ENCODE results near the gene ARNT2. TPM values are rescaled to one million over a fixed set of nuclear protein-coding genes. Genes with fewer than 3 reads are reported as not detected.

The ARNT2 gene
- total RNA-seq, 4 donors from 2014 or later: 1.8 to 5.1 (median 3.6) TPM

GRCh38 chr15:80473286-80474223 is 69.4 kb downstream of the ARNT2 start:
- no peaks in the 10 kb centered on the region for H3K27me3 ChIP-seq
- TF ChIP-seq CTCF (IDR thresholded peaks at IDR 0.05) (no peak), POLR2AphosphoS5 (IDR thresholded peaks at IDR 0.05) (no peak), EP300 (IDR thresholded peaks at IDR 0.05) (no peak), POLR2A (IDR thresholded peaks at IDR 0.05) (no peak)
- H3K4me3 ChIP-seq: no peak overlapping the region
- DNase-seq (ENCODE audit: low spot score in 2 of 2): no peak
- no peaks in the 10 kb centered on the region for H3K4me1 ChIP-seq
- WGBS: 77% methylated on average over 8 of the region's 8 CpGs
- no peak overlapping the region for H3K27ac ChIP-seq
- H3K9me3 ChIP-seq: no peaks in the 10 kb centered on the region
- H3K36me3 ChIP-seq: no peaks in the 10 kb centered on the region

- 66% methylated on average over 9 of the region's 9 CpGs for WGBS
- Histone ChIP-seq H3K36me3 (no peaks in the 10 kb centered on the region), H3K27ac (no peak overlapping the region), H3K4me3 (no peak overlapping the region), H3K27me3 (no peaks in the 10 kb centered on the region), H3K9me3 (no peaks in the 10 kb centered on the region), H3K4me1 (no peaks in the 10 kb centered on the region)
- TF ChIP-seq POLR2AphosphoS5 (IDR thresholded peaks at IDR 0.05): no peak
- no peak for TF ChIP-seq EP300 (IDR thresholded peaks at IDR 0.05)
- no peak for TF ChIP-seq CTCF (IDR thresholded peaks at IDR 0.05)
- no peak for DNase-seq (ENCODE audit: low spot score in 2 of 2)
Observed at GRCh38 chr15:80474224-80475215, 70.3 kb downstream of the ARNT2 start.

GRCh38 chr15:80475572-80475971 is 71.4 kb downstream of the ARNT2 start:
- no peaks in the 10 kb centered on the region for H3K9me3 ChIP-seq
- WGBS: 95% methylated on average over 2 of the region's 2 CpGs
- H3K27me3 ChIP-seq: no peaks in the 10 kb centered on the region
- no peak for DNase-seq (ENCODE audit: low spot score in 2 of 2)
- H3K4me1 ChIP-seq: peaks cover 8% of the 10 kb centered on the region
- H3K27ac ChIP-seq: no peak overlapping the region
- H3K36me3 ChIP-seq: no peaks in the 10 kb centered on the region
- TF ChIP-seq POLR2AphosphoS5 (IDR thresholded peaks at IDR 0.05): no peak
- no peak for TF ChIP-seq POLR2A (IDR thresholded peaks at IDR 0.05)
- no peak for TF ChIP-seq CTCF (IDR thresholded peaks at IDR 0.05)
- H3K4me3 ChIP-seq: no peak overlapping the region

- no peaks in the 10 kb centered on the region for H3K36me3 ChIP-seq
- H3K4me1 ChIP-seq: peaks cover 13% of the 10 kb centered on the region
- TF ChIP-seq CTCF (IDR thresholded peaks at IDR 0.05) (no peak), POLR2AphosphoS5 (IDR thresholded peaks at IDR 0.05) (no peak), POLR2A (IDR thresholded peaks at IDR 0.05) (no peak), EP300 (IDR thresholded peaks at IDR 0.05) (no peak)
- H3K4me3 ChIP-seq: no peak overlapping the region
- WGBS: 93% methylated on average over 6 of the region's 6 CpGs
- H3K9me3 ChIP-seq: no peaks in the 10 kb centered on the region
- H3K27me3 ChIP-seq: no peaks in the 10 kb centered on the region
- DNase-seq (ENCODE audit: low spot score in 2 of 2): no peak
- no peak overlapping the region for H3K27ac ChIP-seq
Observed at GRCh38 chr15:80476036-80476435, 71.9 kb downstream of the ARNT2 start.
